Astrocyte (in vitro differentiated cells and primary cell): Measurements from ENCODE around the gene ADAMTS13. TPM values are rescaled to one million over a fixed set of nuclear protein-coding genes. Genes with fewer than 3 reads are reported as not detected.

Experiments used
- DNase-seq: peaks from one replicate; pipeline ENCODE4 v3.0.0-alpha.2; 2010; ENCODE audit warnings: low read depth
- FAIRE-seq: peaks from 2 replicates; lab custom pipeline; 2011; peaks lifted over from hg19 to GRCh38; lab: Jason Lieb, UNC
- H2AFZ ChIP-seq: 2 replicates; pipeline ENCODE4 v1.6.0; 2012; ENCODE audit warnings: low read depth, low read length, inconsistent platforms
- H3K27ac ChIP-seq: 2 replicates; pipeline ENCODE4 v1.5.1; 2011; ENCODE audit warnings: low read depth, low read length, inconsistent platforms
- H3K27me3 ChIP-seq: 2 replicates; pipeline ENCODE4 v1.6.0; 2011; ENCODE audit warnings: low read length, inconsistent platforms; ENCODE audit not compliant: insufficient read depth
- H3K36me3 ChIP-seq: 2 replicates; pipeline ENCODE4 v1.5.1; 2011; ENCODE audit warnings: low read length, inconsistent platforms; ENCODE audit not compliant: insufficient read depth
- H3K4me1 ChIP-seq: 2 replicates; pipeline ENCODE4 v1.5.1; 2011; ENCODE audit warnings: low read length, inconsistent platforms; ENCODE audit not compliant: insufficient read depth
- H3K4me2 ChIP-seq: 2 replicates; pipeline ENCODE4 v1.6.0; 2012; ENCODE audit warnings: low read length, inconsistent platforms
- H3K4me3 ChIP-seq: 2 replicates; pipeline ENCODE4 v1.5.1; 2011; ENCODE audit warnings: low read depth, mild to moderate bottlenecking, low read length, inconsistent platforms; ENCODE audit not compliant: insufficient read depth
- H3K79me2 ChIP-seq: 2 replicates; pipeline ENCODE4 v1.6.0; 2012; ENCODE audit warnings: mild to moderate bottlenecking, low read length, inconsistent platforms; ENCODE audit not compliant: insufficient read depth
- H3K9ac ChIP-seq: 2 replicates; pipeline ENCODE4 v1.6.0; 2012; ENCODE audit warnings: mild to moderate bottlenecking, low read length, inconsistent platforms
- H3K9me3 ChIP-seq: 2 replicates; pipeline ENCODE4 v1.5.1; 2012; ENCODE audit warnings: low read depth, mild to moderate bottlenecking, low read length, inconsistent platforms; ENCODE audit not compliant: insufficient read depth
- H4K20me1 ChIP-seq: 2 replicates; pipeline ENCODE4 v1.6.0; 2012; ENCODE audit warnings: low read length, inconsistent platforms; ENCODE audit not compliant: insufficient read depth
- H3K27ac Mint-ChIP-seq: one replicate; pipeline ENCODE4 v1.8.0; 2021; ENCODE audit warnings: mild to moderate bottlenecking, mixed read lengths; ENCODE audit not compliant: unreplicated experiment
- H3K27me3 Mint-ChIP-seq: one replicate; pipeline ENCODE4 v1.8.0; 2021; ENCODE audit warnings: low read depth, mixed read lengths; ENCODE audit not compliant: unreplicated experiment
- H3K36me3 Mint-ChIP-seq: one replicate; pipeline ENCODE4 v1.8.0; 2021; ENCODE audit warnings: low read depth, mixed read lengths; ENCODE audit not compliant: unreplicated experiment
- H3K4me1 Mint-ChIP-seq: one replicate; pipeline ENCODE4 v1.8.0; 2021; ENCODE audit warnings: low read depth, mixed read lengths; ENCODE audit not compliant: unreplicated experiment
- H3K4me3 Mint-ChIP-seq: one replicate; pipeline ENCODE4 v1.8.0; 2021; ENCODE audit warnings: mild to moderate bottlenecking, moderate library complexity, mixed read lengths; ENCODE audit not compliant: unreplicated experiment
- H3K9me3 Mint-ChIP-seq: one replicate; pipeline ENCODE4 v1.8.0; 2021; ENCODE audit warnings: mild to moderate bottlenecking, mixed read lengths; ENCODE audit not compliant: unreplicated experiment
- CTCF ChIP-seq: IDR thresholded peaks from 2 replicates; pipeline ENCODE4 v1.5.1; 2011; ENCODE audit warnings: low read depth, mild to moderate bottlenecking, inconsistent platforms, low read length, moderate library complexity; ENCODE audit not compliant: insufficient read depth
- EZH2 ChIP-seq: IDR thresholded peaks from 2 replicates; pipeline ENCODE4 v1.6.1; 2012; ENCODE audit warnings: mild to moderate bottlenecking, low read length, inconsistent platforms; ENCODE audit not compliant: insufficient read depth
- total RNA-seq: library from RNA; stranded (reverse); gene quantifications from 2 replicates; pipeline ENCODE4 v1.2.1, GENCODE V29; 2021

The ADAMTS13 gene
- total RNA-seq, 1 donor from 2014 or later = 5.6 TPM

GRCh38 chr9:133490865-133491655, 68.9 kb downstream of the ADAMTS13 start:
- H4K20me1 ChIP-seq = no peaks in the 10 kb centered on the region
- Mint-ChIP-seq H3K27ac (no peak overlapping the region), H3K4me3 (no peak overlapping the region), H3K27me3 (peaks cover 8% of the 10 kb centered on the region), H3K36me3 (no peaks in the 10 kb centered on the region), H3K9me3 (peaks cover 2% of the 10 kb centered on the region), H3K4me1 (peaks cover 10% of the 10 kb centered on the region)
- no peak overlapping the region for H3K27ac ChIP-seq
- H3K4me3 ChIP-seq = no peak overlapping the region
- H3K79me2 ChIP-seq = no peaks in the 10 kb centered on the region
- no peak for TF ChIP-seq CTCF
- TF ChIP-seq EZH2 = no peak
- H2AFZ ChIP-seq = no peak overlapping the region
- H3K9me3 ChIP-seq = no peaks in the 10 kb centered on the region
- H3K36me3 ChIP-seq = no peaks in the 10 kb centered on the region
- DNase-seq = no peak
- H3K4me1 ChIP-seq = peaks cover 6% of the 10 kb centered on the region
- peaks cover 3% of the 10 kb centered on the region for H3K27me3 ChIP-seq
- H3K9ac ChIP-seq = no peak overlapping the region
- no peak overlapping the region for H3K4me2 ChIP-seq
- FAIRE-seq = no peak

GRCh38 chr9:133491656-133491925, 69.4 kb downstream of the ADAMTS13 start:
- no peak overlapping the region for H2AFZ ChIP-seq
- peaks cover 6% of the 10 kb centered on the region for H3K4me1 ChIP-seq
- H3K4me3 Mint-ChIP-seq = no peak overlapping the region
- no peak overlapping the region for H3K4me2 ChIP-seq
- H3K9ac ChIP-seq = no peak overlapping the region
- DNase-seq (no peak), FAIRE-seq (no peak)
- no peaks in the 10 kb centered on the region for H3K79me2 ChIP-seq
- H3K27ac ChIP-seq = no peak overlapping the region
- H3K4me3 ChIP-seq = no peak overlapping the region
- H3K4me1 Mint-ChIP-seq = peaks cover 10% of the 10 kb centered on the region
- no peaks in the 10 kb centered on the region for H4K20me1 ChIP-seq
- no peak overlapping the region for H3K27ac Mint-ChIP-seq
- H3K9me3 Mint-ChIP-seq = peaks cover 2% of the 10 kb centered on the region
- no peaks in the 10 kb centered on the region for H3K36me3 ChIP-seq
- TF ChIP-seq EZH2 (no peak), CTCF (no peak)
- peaks cover 8% of the 10 kb centered on the region for H3K27me3 ChIP-seq
- H3K36me3 Mint-ChIP-seq = no peaks in the 10 kb centered on the region
- H3K9me3 ChIP-seq = no peaks in the 10 kb centered on the region
- peaks cover 11% of the 10 kb centered on the region for H3K27me3 Mint-ChIP-seq
